Heart left ventricle (tissue), 13 donors: ENCODE data around the gene RRM2.

Source experiments
- POLR2A ChIP-seq, 2 donors: fragments of 450-650 bp; IDR thresholded peaks; one replicate each; pipeline ENCODE4 v1.6.1; 2017; ENCODE audit warnings: antibody characterized with exemption in 2 of 2, mild to moderate bottlenecking in 2 of 2, moderate library complexity in 2 of 2
- TF ChIP-seq, protein P1 (sequence below), 12 donors: fragments of 200-600 bp; sonication (generic) in 4 of 12; IDR thresholded peaks; one replicate each; pipeline versions ENCODE4 v1.5.0 to v1.8.0; 2018 to 2022; ENCODE audit warnings: antibody characterized with exemption in 12 of 12, mild to moderate bottlenecking in 5 of 12
- donor health status: ischemic (EF 13 %, LVEDD 7.1; RV severe dilation, severe dysfunction).
- donor health status: DM: no; HTN: yes; CAD: no.
- donor health status: DM: no; HTN: no; CAD: no.
- donor health status: ischemic (EF 25% LVEDD 6.9; RV normal size, moderate dysfunction).
- donor health status: ischemic (EF 25% LVEDD 5.7; RV mildly dilated, moderate dysfunction).
- donor health status: ischemic (EF 35%, LVEDD 5.7; RV mildly dilated, moderate dysfunction).
- donor health status: nonischemic (EF 11% LVEDD 7.7; RV severe dilation, severe dysfunction).
- donor health status: DM: yes; HTN: yes; CAD: no.
- donor health status: PGD.
- donor health status: ischemic (EF 29% LVEDD 5.4; RV normal size, mild dysfunction).
- donor health status: nonischemic (EF 23%, LVEDD 6.1; RV moderate dilation, normal function).

DNA sequence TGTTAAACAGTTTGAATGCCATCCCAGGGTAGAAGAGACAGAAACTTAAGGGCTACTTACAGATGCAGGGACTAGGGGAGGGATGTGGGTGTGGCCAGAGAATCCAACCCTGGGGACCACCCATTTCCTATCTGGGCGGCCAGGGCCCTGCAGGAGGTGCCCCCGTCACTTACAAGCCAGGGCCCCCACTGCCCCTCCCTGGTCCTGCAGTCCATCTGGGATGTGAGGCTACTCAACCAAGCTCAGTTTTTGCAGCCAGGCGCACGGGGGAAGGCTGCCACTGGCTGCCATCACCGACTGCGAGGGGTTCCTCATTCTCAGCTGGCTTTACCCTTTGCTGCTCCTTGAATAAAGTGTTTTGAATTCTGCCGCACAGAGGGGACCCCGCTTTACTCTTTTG, 42.1 kb downstream of the RRM2 start:
- TF ChIP-seq, protein P1, sequence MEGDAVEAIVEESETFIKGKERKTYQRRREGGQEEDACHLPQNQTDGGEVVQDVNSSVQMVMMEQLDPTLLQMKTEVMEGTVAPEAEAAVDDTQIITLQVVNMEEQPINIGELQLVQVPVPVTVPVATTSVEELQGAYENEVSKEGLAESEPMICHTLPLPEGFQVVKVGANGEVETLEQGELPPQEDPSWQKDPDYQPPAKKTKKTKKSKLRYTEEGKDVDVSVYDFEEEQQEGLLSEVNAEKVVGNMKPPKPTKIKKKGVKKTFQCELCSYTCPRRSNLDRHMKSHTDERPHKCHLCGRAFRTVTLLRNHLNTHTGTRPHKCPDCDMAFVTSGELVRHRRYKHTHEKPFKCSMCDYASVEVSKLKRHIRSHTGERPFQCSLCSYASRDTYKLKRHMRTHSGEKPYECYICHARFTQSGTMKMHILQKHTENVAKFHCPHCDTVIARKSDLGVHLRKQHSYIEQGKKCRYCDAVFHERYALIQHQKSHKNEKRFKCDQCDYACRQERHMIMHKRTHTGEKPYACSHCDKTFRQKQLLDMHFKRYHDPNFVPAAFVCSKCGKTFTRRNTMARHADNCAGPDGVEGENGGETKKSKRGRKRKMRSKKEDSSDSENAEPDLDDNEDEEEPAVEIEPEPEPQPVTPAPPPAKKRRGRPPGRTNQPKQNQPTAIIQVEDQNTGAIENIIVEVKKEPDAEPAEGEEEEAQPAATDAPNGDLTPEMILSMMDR (IDR thresholded peaks at IDR 0.05), result no peak
- no peak for TF ChIP-seq POLR2A (IDR thresholded peaks at IDR 0.05)
